ENCODE measurements around the gene DMD.

Gene DMD

GRCh38 chrX:33128048-33128805 is 83.1 kb downstream of the DMD start:
- TF ChIP-seq CTCF (conservative IDR thresholded peaks at IDR 0.05): no peak
- no peak for TF ChIP-seq ZFX (IDR thresholded peaks at IDR 0.05)
- H3K27ac ChIP-seq: no peak overlapping the region

- no peak overlapping the region for H3K27ac ChIP-seq
- TF ChIP-seq ZFX (IDR thresholded peaks at IDR 0.05) (no peak), CTCF (conservative IDR thresholded peaks at IDR 0.05) (no peak)
Observed at GRCh38 chrX:33126469-33126868, 84.9 kb downstream of the DMD start.

- no peak overlapping the region for H3K27ac ChIP-seq
- TF ChIP-seq CTCF (conservative IDR thresholded peaks at IDR 0.05): no peak
- TF ChIP-seq ZFX (IDR thresholded peaks at IDR 0.05): no peak
Observed at GRCh38 chrX:33109858-33110257, 101.5 kb downstream of the DMD start.

- no peak for TF ChIP-seq CTCF (conservative IDR thresholded peaks at IDR 0.05)
- TF ChIP-seq ZFX (IDR thresholded peaks at IDR 0.05): no peak
- H3K27ac ChIP-seq: no peak overlapping the region
Observed at GRCh38 chrX:33106737-33107136, 104.6 kb downstream of the DMD start.

GRCh38 chrX:33095079-33095478 is 116.3 kb downstream of the DMD start:
- no peak for TF ChIP-seq CTCF (conservative IDR thresholded peaks at IDR 0.05)
- no peak for TF ChIP-seq ZFX (IDR thresholded peaks at IDR 0.05)
- no peak overlapping the region for H3K27ac ChIP-seq

GRCh38 chrX:33087411-33087810 is 123.9 kb downstream of the DMD start:
- no peak for TF ChIP-seq CTCF (conservative IDR thresholded peaks at IDR 0.05)
- no peak for TF ChIP-seq ZFX (IDR thresholded peaks at IDR 0.05)
- H3K27ac ChIP-seq: no peak overlapping the region

GRCh38 chrX:33086886-33087285 is 124.5 kb downstream of the DMD start:
- TF ChIP-seq ZFX (IDR thresholded peaks at IDR 0.05): no peak
- no peak overlapping the region for H3K27ac ChIP-seq

- TF ChIP-seq ZFX (IDR thresholded peaks at IDR 0.05) (no peak), CTCF (conservative IDR thresholded peaks at IDR 0.05) (no peak)
Observed at GRCh38 chrX:33082371-33082770, 129.0 kb downstream of the DMD start.

More at GRCh38 chrX:33082371-33082770, 129.0 kb downstream of the DMD start:
- H3K27ac ChIP-seq: no peak overlapping the region

Measured in C4-2B (cell line).